Left renal cortex interstitium (tissue), 4 donors: ENCODE measurements around the gene MOSPD3. TPM values are rescaled to one million over a fixed set of nuclear protein-coding genes. Genes with fewer than 3 reads are reported as not detected.

Experiments
- DNase-seq, 4 donors: peaks; one replicate each; pipeline ENCODE4 v3.0.0-alpha.2; 2013; ENCODE audit warnings: low read depth in 4 of 4, low spot score in 2 of 4, missing footprints in 1 of 4
- polyA plus RNA-seq, 4 donors: library from polyadenylated mRNA; unstranded; fragments of 120-200 nt; gene quantifications; one replicate each; pipeline ENCODE4 v1.2.1, GENCODE V29; 2013; ENCODE audit not compliant: insufficient read length in 4 of 4

The MOSPD3 gene
- polyA plus RNA-seq, 4 donors = 22.9 to 35.8 (median 29.9) TPM

DNA sequence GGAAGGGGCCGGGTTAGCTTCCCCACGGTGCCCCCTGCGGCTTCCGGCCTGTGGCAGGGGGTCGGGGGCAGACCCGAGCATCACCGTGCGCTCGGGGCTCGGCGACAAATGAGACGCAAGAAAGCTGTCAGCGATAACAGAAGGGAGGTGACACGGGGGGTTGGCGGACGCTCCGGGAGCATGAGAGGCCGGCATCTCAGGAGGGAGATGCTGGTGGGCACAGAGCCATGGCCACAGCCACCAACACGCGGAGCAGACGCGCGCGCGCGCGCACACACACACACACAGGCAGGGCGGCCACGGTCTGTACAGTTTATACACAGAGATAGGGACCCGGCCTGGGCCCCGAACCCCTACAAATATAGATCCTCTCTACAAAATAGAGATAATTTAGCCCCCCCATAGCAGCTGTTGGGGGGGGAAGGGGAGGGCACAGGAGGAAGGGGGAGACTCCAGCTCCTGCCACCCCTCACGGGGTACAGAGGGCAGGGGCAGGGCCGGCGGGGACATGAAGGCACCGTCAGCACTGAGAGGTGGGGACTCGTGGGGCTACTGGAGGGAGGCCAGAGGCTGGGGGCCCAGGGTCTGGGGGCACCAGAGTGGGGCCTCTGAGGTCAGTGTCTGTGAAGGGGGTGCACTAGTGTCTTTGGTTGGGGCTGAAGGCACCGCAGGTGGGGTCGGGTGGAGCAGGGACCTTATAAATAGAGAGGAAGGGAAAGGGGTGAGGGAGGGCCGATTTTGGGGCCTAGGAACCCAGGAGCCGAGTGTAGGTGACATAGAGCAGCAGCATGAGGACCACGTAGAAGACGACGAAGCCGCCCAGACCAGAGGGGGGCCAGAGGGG, 37.8 kb upstream of the MOSPD3 start:
- DNase-seq = no peak

GRCh38 chr7:100575206-100575631, 37.1 kb upstream of the MOSPD3 start:
- DNase-seq = no peak

GRCh38 chr7:100575746-100576383, 36.5 kb upstream of the MOSPD3 start:
- DNase-seq = no peak

DNA sequence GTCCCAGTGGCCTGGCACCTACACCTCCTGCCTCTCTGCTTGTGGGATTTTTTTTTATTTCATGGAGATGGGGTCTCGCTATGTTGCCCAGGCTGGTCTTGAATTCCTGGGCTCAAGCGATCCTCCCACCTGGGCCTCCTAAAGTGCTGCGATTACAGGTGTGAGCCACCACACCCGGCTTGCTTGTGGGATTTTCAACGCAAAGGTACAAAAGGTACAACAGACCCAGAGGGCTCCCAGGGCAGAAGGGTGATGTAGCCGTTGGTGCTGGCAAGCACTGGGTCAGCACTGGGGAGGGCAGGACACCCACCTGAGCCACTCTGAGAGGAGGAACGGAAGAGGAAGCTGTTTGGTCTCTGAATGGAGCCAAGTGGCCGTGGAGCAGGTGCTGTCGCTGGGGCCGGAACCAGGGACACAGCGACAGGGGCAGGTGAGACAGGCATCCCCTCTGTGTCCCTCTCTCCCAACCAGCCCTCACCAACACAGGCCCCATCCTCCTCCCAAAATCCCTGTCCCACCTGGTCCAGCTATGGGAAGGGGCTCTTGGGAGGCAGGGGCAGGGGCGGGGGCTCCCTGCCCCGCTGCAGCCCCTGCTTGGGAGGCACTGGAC, 35.9 kb upstream of the MOSPD3 start:
- DNase-seq = no peak

DNA sequence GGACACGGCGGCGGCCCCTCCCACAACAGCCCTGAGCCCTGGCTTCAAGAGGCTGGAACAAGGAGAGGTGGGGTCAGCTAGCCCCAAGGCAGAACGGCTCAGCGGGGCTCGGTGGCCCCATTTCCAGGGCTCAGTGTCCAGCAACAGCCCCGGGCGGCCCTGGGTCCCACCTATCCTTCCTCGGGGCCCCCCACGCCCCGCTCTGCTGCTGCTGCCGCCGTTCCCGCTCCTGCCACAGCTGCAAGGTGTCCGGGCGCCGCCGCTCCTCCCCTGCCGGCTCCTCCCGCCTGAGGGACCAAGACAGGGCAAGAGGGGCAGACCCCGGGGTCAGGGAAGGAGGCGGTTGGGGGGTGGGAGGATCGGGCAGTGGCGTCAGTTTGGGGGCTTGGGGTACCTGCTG, 35.2 kb upstream of the MOSPD3 start:
- no peak for DNase-seq

- DNase-seq = no peak
These were observed 34.8 kb upstream of the MOSPD3 start for GRCh38 chr7:100577507-100577906.

DNA sequence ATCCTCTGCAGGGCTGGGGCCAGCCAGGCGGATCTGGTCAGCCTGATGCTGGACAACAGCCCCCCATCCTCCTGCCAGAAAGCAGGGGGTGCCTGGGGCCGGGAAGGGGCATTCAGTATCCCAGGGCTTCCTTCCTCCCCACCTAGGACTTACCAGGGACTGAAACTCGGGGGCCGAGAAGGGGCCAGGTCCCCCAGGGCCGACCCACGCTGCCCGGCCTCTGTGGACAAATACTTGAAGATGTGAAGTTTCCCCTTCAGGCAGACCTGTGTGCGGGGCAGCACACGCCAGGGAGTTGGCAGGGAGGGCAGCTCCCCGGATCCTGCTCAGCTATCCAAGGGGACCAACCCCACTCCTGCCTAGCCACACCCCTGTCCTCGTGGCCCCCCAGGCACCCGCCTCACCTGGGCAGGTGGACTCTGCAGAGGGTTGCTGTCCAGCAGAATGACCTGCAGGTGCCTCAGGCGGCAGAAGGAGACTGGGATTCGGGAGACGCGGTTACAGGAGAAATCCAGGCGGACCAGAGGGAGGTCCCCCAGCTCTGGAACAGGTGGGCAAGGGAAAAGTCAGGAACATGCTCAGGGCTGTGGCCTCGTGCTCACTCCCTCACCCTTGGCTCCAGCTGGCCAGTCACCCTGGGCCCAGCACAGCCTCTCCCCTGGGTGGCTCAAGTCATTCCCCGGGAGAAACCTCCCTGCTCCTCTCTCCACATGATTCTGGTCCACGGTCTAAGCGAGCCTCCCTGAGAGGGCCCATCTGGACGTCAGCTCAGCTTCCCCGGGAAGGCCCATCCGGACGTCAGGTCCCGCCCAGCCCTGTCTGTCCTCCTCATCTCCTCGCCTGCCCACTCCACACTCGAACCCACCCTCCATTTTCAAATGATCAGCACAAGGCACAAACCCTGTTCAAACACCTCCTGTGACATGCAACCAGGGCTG, 33.8 kb upstream of the MOSPD3 start:
- DNase-seq = no peak

GRCh38 chr7:100580466-100581283, 31.7 kb upstream of the MOSPD3 start:
- no peak for DNase-seq

DNA sequence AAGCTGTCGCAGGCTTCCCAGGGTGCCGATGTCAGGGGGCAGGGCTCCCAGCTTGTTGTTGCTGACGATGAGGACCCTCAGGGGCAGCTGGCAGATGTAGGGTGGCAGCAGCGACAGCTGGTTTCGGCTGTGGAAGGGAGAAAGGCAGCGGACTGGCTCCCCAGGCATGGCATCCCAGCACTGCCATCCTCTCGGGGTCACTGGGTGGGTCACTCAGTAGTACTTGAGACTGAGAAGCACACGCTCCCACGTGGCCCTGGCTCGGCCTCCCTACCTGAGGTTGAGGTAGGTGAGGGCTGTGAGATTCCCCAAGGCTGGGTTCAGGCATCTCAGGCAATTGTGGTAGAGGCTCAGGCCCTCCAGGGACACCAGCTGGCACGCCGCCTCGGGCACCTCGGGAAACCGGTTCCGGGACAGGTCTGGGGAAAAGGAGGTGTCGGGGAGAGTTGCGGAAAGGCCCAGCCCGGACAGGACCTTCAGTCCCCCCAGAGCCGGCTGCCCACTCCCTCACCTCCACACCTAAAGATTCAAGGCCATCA, 30.2 kb upstream of the MOSPD3 start:
- DNase-seq = no peak

DNA sequence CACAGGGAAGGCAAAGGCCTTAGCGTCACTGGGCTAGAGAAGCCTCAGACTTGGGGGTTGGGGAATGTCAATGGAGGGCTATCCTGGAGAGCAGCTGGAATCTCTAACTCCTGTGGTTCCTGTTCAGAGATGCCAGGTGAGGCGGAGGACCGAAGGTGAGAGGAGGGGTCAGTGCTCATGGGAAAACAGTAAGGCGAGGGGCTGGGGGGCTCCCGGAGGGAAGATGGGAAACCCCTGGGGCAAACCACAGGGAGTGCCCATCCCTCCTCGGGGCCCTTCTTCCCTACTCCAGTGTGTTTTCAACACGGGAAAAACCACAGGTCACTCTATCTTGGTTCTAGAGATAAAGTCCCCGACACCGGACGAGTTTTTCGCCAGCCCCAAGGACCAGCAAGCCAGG, 29.7 kb upstream of the MOSPD3 start:
- no peak for DNase-seq

GRCh38 chr7:100583132-100584053, 28.9 kb upstream of the MOSPD3 start:
- DNase-seq = no peak

- DNase-seq = no peak
These were observed 28.2 kb upstream of the MOSPD3 start for GRCh38 chr7:100584054-100584682.

GRCh38 chr7:100584683-100585510, 27.4 kb upstream of the MOSPD3 start:
- DNase-seq = no peak

DNA sequence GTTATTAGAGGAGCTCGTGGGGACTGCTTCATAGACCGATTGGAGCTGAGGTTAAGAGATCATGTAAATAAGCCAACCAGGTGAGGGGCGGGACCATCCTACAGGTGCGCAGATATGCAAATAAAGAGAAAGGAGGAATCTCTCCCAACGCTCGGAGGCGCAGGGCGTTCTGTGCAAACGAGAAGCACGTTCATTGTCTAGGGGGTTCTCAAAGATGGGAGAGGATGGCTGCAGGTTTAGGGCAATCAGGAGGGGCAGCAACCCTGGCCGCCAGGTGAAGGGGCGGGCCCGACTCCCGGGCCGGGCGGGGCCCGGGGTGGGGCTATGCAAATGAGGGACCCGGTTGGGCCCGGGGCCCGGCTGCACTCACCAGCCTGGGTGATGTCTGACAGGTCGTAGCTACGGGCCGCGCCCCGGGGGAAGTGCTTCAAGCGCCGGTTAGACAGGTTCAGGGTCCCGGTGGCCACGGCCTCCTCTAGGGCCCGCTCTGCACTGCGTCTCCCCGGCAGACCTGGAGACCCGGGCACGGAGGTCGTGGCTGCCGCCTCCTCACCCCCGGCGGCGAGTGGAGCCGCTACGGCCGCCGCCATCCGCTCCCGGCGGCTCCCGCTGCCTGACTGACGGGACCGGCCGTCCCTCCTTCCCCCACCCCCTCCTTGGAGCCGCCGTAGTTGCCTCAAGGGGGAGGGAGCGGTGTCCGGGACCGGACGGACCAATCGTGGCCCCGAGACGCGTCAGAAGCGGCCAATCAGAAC, 26.7 kb upstream of the MOSPD3 start, which contains the start of gene LRCH4:
TSS of gene LRCH4 (minus strand) at position 619 of the 755 bp plus-strand sequence. CDS start at position 590, 29 bp downstream.
- DNase-seq = no peak

- DNase-seq = peak; percentile 100
These were observed 25.9 kb upstream of the MOSPD3 start, which contains the start of gene FBXO24 for GRCh38 chr7:100586266-100587025. Gene FBXO24, plus strand, starts transcription at chr7:100586328. Its CDS starts 298 bp downstream, at chr7:100586626.
